ENCODE measurements around the gene GALNTL6. TPM values are rescaled to one million over a fixed set of nuclear protein-coding genes. Genes with fewer than 3 reads are reported as not detected.
"Not testable (repeated sequence)": the region's sequence is repeated elsewhere in the genome, so short reads cannot be mapped to it uniquely, and the experiment has no call there.

GALNTL6 gene
- polyA plus RNA-seq, 4 donors = 0.19 to 3.2 (median 0.74) TPM

DNA sequence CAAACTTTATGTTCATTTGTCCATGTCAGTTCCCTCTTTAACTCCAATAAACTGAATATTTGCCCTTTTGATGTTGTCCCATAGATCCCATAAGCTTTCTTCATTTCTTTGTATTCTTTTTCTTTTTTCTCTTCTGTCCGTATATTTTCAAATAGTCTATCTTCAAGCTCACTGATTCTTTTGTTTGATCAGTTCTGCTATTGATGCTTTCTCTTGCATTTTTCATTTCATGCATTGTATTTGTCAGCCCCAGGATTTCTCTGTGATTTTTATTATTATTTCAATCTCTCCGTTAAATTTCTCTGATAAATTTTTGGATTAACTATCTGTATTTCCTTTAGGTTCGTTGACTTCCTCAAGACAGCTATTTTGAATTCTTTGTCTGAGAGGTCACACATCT, 1082.5 kb downstream of the GALNTL6 start:
- no peak for DNase-seq (ENCODE audit: low read depth in 4 of 4, low spot score in 3 of 4)

DNA sequence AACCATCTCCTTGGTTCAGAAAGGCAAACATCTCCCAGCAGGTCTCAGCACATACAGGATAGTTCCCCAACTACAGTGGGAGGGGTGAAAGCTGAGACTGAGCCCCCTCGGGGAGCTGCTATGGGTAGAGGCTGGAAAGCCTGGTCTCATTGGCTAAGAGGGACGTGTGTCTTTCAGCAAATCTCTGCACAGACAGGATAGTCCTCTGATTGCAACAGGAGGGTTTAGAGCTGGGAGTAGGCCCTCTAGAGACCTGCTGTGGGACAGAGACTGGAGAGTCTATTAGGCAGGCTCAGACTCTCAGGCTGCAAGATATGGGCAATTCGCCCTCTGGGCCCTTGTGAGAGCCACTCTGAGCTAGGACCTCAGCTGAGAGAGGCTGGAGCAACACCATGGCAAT, 1083.8 kb downstream of the GALNTL6 start:
- no peak for DNase-seq (ENCODE audit: low read depth in 4 of 4, low spot score in 3 of 4)

DNA sequence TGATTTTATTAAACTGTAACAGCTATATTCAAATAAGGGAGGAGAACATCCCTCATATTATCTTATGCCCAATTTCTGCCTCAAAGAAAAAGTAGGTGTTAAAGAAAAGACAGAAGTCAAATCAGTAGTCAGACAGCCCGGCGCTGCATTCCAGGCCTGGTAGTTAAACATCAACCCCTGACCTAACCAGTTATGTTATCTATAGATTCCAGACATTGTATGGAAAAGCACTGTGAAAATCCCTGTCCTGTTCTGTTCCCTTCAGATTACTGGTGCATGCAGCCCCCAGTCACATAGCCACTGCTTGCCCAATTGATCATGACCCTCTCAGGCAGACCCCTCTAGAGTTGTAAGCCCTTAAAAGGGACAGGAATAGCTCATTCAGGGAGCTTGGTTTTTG, 1085.5 kb downstream of the GALNTL6 start:
- DNase-seq (ENCODE audit: low read depth in 4 of 4, low spot score in 3 of 4) = no peak

DNA sequence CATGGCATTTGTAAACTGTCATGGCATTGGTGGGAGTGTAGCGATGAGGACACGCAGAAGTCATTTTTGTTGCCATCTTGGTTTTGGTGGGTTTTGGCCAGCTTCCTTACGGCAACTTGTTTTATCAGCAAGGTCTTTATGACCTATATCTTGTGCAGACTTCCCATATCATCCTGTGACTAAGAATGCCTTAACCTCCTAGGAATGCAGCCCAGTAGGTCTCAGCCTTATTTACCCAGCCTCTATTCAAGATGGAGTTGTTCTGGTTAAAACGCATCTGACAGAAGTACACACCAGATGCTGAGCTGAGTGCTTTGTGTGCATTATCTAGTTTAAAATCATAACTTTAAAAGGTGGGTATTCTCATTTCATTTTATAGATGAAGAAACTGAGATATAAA, 1086.7 kb downstream of the GALNTL6 start:
- no peak for DNase-seq (ENCODE audit: low read depth in 4 of 4, low spot score in 3 of 4)

DNA sequence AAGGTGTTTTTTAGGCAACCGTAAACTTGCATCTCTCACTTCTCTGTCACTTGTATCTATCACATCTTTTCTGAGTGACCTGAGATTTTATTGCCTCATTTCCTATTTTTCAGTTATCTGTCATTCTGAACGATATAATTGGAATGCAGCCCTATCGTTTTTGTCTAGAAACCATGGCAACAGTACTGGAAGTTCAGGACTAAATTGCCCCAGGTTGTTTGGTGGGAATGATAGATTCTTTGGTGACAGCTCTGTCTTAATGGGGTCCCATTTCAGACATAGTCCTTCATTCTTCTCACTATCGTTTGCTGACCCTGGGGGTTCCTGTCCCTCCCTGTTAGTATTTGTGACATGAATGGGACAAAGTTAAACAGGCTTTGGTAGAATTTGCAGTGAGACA, 1087.7 kb downstream of the GALNTL6 start:
- DNase-seq (ENCODE audit: low read depth in 4 of 4, low spot score in 3 of 4) = no peak

DNA sequence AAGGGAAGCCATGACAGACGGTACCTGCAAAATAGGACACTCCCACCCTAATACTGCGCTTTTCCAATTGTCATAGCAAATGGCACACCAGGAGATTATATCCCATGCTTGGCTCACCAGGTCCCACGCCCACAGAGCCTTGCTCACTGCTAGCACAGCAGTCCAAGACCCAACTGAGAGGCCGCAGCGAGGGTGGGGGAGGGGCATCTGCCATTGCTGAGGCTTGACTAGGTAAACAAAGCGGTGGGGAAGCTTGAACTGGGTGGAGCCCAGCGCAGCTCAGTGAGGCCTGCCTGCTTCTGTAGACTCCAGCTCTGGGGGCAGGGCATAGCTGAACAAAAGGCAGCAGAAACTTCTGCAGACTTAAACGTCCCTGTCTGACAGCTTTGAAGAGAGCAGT, 1099.3 kb downstream of the GALNTL6 start:
- not testable (repeated sequence) for DNase-seq (ENCODE audit: low read depth in 4 of 4, low spot score in 3 of 4)

DNA sequence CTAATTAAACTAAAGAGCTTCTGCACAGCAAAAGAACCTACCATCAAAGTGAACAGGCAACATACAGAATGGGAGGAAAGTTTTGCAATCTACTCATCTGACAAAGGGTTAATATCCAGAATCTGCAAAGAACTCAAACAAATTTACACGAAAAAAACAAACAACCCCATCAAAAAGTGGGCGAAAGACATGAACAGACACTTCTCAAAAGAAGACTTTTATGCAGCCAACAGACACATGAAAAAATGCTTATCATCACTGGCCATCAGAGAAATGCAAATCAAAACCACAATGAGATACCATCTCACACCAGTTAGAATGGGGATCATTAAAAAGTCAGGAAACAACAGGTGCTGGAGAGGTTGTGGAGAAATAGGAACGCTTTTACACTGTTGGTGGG, 1104.2 kb downstream of the GALNTL6 start:
- not testable (repeated sequence) for DNase-seq (ENCODE audit: low read depth in 4 of 4, low spot score in 3 of 4)

DNA sequence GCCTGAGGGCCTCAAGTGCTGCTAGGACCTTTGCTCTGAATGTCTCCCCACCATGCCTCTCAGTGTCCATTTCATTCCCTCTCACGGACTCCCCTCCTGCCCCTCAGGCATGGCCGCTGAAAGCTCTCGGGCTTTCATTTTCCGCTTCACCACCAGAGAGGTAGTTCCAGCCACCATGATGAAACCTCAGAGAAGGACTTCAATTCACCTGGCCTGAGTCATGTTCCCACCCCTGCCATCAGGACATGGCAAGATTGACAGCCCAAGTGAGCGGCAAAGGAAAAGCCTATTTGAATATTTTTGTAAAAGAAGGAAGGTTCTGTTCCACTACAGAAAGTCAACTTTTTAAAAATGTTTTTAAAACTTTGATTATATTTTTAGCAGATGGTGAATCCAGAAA, 1106.1 kb downstream of the GALNTL6 start:
- DNase-seq (ENCODE audit: low read depth in 4 of 4, low spot score in 3 of 4) = no peak

DNA sequence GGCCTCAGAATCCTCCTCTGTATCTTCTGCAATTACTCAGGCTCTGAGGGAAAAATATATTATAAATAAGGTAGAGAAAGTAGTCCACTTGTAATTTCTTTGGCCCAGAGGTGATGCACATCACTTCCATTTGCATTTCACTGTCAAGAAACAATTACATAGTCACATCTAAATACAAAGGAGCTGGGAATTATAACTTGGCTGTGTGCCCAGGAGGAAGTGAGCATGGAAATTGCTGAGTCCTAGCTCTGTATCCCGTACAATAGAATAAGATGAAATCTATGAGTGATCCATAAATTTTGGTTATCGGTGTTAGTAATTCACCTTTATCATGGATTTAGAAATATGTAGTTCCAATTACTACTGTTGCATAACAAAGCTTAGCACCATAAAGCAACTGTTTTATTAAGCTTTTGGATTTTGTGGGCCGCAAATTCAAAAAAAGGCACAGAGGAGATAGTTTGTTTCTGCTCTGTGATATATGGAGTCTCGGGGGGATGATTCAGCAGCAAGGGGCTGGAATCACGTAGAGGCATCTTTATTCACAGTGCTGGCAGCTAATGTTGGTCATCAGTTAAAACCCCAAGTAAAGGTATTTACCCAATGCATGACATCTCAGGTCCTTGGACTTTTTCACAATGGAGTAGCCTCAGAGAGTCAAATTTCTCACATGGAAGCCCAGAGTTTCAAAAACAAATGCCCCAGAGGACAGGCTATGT, 1114.1 kb downstream of the GALNTL6 start:
- DNase-seq (ENCODE audit: low read depth in 4 of 4, low spot score in 3 of 4) = no peak

DNA sequence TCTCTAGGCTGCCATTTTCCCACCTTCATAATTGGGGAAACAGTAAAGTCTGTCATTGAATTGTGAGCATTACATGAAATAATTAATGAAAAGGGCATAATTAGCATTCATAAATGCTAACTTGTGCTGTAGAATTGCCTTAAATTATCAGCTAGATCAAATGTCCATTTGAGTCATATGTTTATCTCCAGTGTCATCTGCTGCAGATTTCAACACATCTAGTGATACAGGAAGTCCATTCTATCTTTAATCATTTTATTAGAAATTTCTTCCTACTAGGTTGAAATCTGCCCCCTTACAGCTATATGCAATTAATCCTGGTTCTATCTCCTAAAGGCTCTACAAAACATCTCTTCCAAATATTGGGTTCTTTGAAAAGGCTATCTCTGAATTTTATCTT, 1115.1 kb downstream of the GALNTL6 start:
- DNase-seq (ENCODE audit: low read depth in 4 of 4, low spot score in 3 of 4) = no peak

DNA sequence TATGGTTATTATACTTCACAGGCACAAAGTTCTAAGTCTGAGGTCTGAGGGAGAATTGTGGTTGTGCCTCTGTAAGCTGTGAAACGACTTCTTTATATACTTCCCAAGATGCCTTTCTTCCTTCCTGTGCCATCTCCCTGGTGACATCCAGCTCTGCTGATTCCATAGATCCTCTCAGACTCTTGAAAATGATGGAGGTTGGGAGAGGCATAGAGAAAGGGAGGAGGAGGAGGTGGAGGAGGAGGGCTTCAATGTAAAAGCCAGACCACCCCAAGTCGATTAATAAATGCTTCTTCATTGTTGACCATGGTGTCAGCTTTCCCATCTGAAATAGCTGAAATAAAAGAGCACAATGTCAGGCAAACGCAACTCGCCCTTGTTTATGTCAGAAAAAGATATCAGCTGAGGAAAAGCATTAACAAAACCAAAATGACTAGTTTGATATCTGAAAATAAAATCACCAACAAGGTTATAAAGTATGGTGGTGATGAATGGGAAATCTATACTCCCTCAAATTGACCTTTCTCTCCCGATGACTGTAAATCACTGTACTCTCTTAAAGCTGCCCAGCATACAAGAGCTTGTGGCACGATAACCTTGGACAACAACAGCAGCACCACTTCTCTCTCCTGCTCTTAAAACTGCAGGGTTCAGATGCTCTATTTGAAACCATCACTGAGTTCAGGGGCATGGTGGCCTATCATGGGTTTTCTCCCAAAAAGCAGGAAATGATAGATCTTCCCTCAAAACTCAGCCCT, 1125.0 kb downstream of the GALNTL6 start:
- DNase-seq (ENCODE audit: low read depth in 4 of 4, low spot score in 3 of 4) = no peak

DNA sequence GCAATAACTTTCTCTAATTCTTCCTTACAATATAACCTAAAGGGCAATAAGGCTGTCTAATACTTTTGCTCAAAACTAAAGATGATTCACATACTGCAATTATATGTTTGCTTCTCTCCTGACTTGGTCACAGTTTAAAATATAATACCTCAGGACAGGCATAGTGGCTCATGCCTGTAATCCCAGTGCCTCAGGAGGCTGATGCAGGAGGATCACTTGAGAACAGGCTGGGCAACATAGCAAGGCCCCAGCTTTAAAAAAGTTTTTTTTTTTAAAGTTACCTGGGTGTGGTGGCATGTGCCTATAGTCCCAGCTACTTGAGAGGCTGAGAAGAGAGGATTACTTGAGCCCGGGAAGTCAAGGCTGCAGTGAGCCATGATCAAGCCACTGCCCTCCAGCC, 1125.7 kb downstream of the GALNTL6 start:
- DNase-seq (ENCODE audit: low read depth in 4 of 4, low spot score in 3 of 4) = no peak

DNA sequence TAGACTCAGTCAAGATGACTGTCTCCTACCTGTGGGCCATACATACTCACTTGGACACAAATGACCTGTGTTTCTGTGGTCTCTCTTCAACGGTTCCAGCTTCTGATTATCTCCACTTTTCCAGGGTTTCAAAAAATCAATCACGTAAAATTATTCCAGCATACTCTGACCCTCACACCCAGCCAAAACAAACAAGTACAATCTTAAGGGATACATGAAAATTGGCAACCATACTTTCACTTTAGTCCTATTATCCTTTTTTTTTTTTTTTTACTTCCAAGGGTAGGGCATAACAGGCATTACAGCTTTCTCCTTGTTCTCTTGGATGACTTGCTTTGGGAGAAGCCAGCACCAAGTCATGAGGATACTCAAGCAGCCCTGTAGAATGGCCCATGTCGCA, 1129.6 kb downstream of the GALNTL6 start:
- DNase-seq (ENCODE audit: low read depth in 4 of 4, low spot score in 3 of 4) = no peak

DNA sequence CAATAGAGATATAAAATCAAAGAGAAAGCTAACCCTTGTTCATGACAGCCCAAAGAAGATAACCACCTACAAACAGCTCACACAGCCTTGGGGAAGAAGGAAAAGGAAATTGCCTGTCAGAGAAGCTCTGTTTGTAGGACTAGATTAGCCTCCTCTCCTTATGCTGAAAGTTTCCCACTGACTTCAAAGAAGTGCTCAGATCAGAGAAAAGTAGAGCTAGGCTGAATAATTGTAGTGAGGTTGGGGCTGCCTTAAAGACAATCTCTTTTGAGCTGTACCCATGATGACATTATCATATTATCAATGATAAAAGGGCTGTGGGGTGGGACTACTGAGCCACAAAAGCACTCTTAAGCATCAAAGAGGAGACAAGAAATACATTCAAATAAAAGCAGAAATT, 1132.4 kb downstream of the GALNTL6 start:
- no peak for DNase-seq (ENCODE audit: low read depth in 4 of 4, low spot score in 3 of 4)

DNA sequence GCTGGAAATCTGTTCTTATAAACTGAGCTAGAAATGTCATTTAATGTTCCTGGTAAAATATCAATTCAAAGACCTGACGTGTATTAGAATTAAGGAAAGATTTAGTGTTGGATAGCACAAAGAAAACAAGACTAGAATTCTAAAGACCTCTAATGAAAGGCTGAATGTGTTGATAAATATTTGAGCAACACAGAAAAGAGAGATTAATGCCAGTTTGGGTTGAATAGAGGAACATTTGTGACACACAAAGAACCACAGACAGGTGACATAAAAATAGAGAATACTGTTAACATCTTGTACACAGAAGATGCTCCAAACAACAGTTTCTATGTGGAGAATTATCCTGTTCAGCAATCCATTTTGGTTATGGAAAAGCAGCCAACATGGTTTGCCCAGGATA, 1133.3 kb downstream of the GALNTL6 start:
- DNase-seq (ENCODE audit: low read depth in 4 of 4, low spot score in 3 of 4) = no peak

DNA sequence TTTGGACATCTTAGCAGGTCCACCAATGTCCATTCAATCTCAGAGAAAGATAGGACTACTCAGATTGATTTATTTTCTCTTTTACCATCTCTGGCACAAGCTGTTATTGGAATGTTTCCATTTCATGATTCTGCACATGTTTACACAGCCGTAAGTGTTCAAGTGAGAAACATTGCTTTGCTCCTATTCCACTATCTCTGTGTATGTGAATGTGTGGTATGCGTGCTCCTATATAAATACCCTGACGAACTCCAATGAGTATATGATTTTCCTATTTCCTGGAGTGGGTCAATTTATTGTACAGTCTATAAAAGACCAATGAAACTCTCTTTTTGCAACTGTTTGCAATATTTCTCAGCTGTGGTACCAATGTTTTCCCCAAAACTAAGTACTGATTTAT, 1134.4 kb downstream of the GALNTL6 start:
- no peak for DNase-seq (ENCODE audit: low read depth in 4 of 4, low spot score in 3 of 4)

DNA sequence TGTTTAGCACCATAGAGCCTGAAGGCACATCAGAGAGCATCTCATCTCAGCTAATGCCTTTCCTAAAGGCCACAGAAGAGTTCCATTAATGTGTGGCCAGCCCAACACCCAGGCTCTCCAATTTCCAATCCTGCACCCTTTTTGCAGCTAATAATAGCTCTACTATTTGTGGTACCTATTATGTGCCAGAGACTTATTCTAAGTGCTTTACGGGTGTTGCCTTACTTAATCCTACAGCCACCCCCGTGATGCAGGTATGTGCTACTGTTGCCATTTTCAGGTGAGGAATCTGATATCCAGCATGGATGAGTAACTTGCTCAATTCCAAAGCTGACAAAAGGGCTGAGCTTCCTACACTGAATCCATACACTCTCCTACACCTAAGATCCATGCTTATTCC, 1137.8 kb downstream of the GALNTL6 start:
- DNase-seq (ENCODE audit: low read depth in 4 of 4, low spot score in 3 of 4) = no peak

DNA sequence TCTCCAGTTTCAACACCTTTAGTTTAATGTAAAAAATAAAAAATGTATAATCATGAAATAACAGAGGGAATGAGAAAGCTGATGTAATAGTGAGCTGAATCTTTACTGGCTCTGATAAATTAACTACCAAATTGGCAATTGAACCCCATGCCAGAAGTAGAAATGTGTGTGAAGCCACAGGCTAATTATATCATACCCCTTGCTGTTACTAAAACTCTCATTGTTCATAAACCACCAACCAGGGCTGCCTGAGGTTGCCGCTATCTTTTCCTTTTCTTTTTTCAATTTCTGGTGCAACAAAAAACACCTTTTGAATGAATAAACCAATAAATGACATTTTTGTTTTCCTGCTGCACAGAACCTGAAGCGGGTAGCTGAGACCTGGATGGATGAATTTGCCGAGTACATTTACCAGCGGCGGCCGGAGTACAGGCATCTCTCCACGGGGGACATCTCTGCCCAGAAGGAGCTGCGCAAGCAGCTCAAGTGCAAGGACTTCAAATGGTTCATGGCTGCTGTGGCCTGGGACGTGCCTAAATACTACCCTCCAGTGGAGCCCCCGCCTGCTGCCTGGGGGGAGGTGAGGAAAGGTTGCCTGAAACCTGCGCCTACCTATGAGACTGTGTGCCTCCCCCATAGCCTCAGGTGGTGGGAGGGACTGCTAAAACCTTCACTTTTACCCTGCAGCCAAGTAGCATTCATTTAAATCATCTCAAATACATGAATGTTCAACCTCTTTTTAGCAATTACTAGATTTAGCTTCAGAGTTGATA, 1138.7 kb downstream of the GALNTL6 start:
- no peak for DNase-seq (ENCODE audit: low read depth in 4 of 4, low spot score in 3 of 4)

DNA sequence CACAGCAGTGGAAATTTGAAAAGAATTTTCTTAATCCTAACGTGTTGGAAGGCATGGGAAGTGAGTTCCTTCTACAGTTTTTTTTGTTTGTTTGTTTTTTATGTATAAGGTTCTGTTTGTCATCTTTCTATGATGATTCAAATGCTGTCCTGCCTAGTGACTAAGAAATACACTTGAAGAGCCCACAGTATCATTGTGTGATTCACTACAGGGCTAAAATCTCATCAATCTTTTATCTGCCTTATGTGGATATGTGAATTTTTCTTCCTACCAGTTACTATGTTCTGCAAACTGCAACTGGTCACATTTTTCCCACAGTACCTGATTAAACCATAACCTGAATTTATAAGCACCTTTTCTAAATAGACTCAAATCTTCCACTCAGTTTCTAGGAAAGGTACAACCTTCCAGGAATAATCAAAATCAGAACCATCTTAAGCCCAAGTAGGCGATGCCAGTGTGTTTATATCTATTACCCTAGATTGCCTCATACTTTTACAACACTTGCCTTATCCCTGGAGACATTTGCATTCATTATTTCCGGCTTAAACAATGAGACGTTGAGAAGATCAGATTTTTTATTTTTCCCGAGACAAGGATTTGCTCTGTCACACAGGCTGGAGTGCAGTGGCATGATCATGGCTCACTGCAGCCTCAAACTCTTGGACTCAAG, 1140.8 kb downstream of the GALNTL6 start:
- DNase-seq (ENCODE audit: low read depth in 4 of 4, low spot score in 3 of 4) = no peak

DNA sequence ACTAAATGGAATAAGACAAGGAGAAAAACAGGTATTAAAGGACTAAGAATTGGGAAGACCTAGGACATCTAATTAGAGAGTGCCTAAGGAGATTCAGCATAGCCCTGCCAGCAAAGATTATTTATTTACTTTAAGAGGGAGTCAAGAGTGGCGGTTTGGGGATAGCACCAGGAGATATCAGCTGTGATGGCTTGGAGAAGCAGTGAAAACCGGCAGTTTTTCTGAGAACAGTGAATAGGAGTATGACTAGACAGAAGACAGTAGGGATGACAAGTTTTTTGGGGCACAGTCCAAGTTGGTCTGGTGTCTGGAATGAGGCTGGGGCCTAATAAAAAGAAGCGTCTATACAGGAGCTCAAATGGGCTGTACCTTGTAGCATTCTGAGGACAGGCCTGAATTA, 1143.1 kb downstream of the GALNTL6 start:
- not testable (repeated sequence) for DNase-seq (ENCODE audit: low read depth in 4 of 4, low spot score in 3 of 4)

DNA sequence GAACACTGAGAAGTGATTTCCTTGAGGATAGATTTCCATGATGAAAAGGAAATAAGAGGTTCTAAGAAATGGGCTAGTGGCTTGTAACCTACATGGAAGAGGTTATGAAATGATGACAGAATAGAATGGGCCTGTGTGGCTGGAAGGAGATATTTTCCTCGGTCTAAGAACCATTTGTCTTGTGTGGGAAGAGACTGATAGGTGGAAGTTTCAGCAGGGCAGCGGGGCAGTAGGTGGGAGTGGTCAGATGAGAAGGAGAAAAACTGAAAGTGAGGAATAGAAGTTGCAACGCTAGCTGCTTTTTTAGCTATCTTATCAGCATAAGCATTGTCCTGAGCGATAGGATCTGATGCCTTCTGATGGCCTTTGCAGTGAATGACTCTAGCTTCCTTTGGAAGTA, 1144.0 kb downstream of the GALNTL6 start:
- no peak for DNase-seq (ENCODE audit: low read depth in 4 of 4, low spot score in 3 of 4)

Measured in left renal pelvis (tissue), 4 donors.